NCI-H1092 (cell line): Measurements from ENCODE around the gene SFXN5.
A peak's percentile ranks its signal among the peaks of the same experiment; 100 is the strongest.

Experiments
- DNase-seq: peaks from one replicate; lab custom pipeline; 2025; lab: John Stamatoyannopoulos, UW

SFXN5 gene

GRCh38 chr2:73043929-73044832 is 27.3 kb downstream of the SFXN5 start:
- no peak for DNase-seq

GRCh38 chr2:73043276-73043675 is 28.2 kb downstream of the SFXN5 start:
- DNase-seq, result no peak

GRCh38 chr2:73037947-73038585 is 33.4 kb downstream of the SFXN5 start:
- DNase-seq, result no peak

- no peak for DNase-seq
Observed at GRCh38 chr2:73036766-73037165, 34.7 kb downstream of the SFXN5 start.

- DNase-seq, result no peak
Observed at GRCh38 chr2:73035899-73036711, 35.4 kb downstream of the SFXN5 start.

- no peak for DNase-seq
Observed at GRCh38 chr2:73034661-73035375, 36.7 kb downstream of the SFXN5 start.

- no peak for DNase-seq
Observed at GRCh38 chr2:73033766-73034381, 37.6 kb downstream of the SFXN5 start.

GRCh38 chr2:73033142-73033765 is 38.3 kb downstream of the SFXN5 start:
- no peak for DNase-seq

GRCh38 chr2:73032702-73033097 is 38.8 kb downstream of the SFXN5 start:
- DNase-seq, result no peak

- DNase-seq, result no peak
Observed at GRCh38 chr2:73031725-73032701, 39.5 kb downstream of the SFXN5 start.

- DNase-seq, result no peak
Observed at GRCh38 chr2:73031095-73031678, 40.3 kb downstream of the SFXN5 start.

- DNase-seq, result peak; percentile 34
Observed at GRCh38 chr2:73028841-73029240, 42.7 kb downstream of the SFXN5 start.

GRCh38 chr2:73027340-73027739 is 44.2 kb downstream of the SFXN5 start:
- DNase-seq, result no peak

- DNase-seq, result no peak
Observed at GRCh38 chr2:73023497-73023896, 48.0 kb downstream of the SFXN5 start.

GRCh38 chr2:73022024-73022568 is 49.4 kb downstream of the SFXN5 start:
- DNase-seq, result no peak

GRCh38 chr2:73021371-73022010 is 50.0 kb downstream of the SFXN5 start:
- no peak for DNase-seq

- no peak for DNase-seq
Observed at GRCh38 chr2:73020657-73021370, 50.7 kb downstream of the SFXN5 start.

- DNase-seq, result no peak
Observed at GRCh38 chr2:73020306-73020656, 51.2 kb downstream of the SFXN5 start.
